MM.1S (cell line): ENCODE measurements around the gene TPI1.

Experiments
- CTCF ChIP-seq: fragments of 300-600 bp; sonication (generic); IDR thresholded peaks from 2 replicates; pipeline ENCODE4 v1.5.1; 2016; ENCODE audit warnings: antibody characterized with exemption, low read length, mixed read lengths
- EZH2 ChIP-seq: fragments of 300-600 bp; sonication (generic); optimal IDR thresholded peaks from 2 replicates; pipeline ENCODE3; 2017; ENCODE audit warnings: low read depth, mild to moderate bottlenecking, antibody characterized with exemption, low read length, mixed read lengths
- EZH2phosphoT487 ChIP-seq: fragments of 300-600 bp; sonication (generic); IDR thresholded peaks from 2 replicates; pipeline ENCODE4 v1.6.1; 2018; ENCODE audit warnings: antibody characterized with exemption, low read length

GRCh38 chr12:6821591-6822425 is 45.5 kb upstream of the TPI1 start, which contains the start of gene GPR162:
- TF ChIP-seq EZH2 (no peak), CTCF (no peak), EZH2phosphoT487 (no peak)
